ENCODE data around the gene NSRP1.

NSRP1 gene

GRCh38 chr17:30222721-30223175 lies 106.1 kb downstream of the NSRP1 start:
- H3K27ac ChIP-seq (ENCODE audit: extremely low read depth, low read depth, low read length), result no peak overlapping the region

DNA sequence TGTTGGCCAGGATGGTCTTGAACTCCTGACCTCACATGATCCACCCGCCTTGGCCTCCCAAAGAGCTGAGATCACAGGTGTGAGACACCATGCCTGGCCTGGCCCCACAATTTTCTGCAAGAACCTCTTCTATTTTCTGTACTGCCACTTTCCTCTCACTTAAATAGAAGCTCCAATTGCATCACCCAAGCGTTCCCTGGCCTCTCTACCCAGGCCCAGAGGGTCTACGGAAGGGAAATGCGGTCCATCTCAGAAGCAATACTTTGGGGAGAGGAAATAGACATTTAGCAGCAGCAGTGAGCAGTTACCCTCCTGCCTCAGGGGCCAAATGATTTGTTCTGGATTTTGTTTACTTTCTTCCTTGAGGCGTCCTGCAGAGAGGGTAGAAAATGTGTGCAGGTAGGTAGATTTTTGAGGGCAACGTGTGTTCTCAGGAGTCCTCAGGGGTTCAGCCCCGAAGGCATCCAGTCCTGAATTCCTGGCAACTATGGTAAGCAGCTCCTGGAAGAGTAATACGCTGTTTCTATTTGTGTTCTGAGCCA lies 107.9 kb downstream of the NSRP1 start:
- no peak overlapping the region for H3K4me3 ChIP-seq (ENCODE audit: low read depth, low read length)
- no peaks in the 10 kb centered on the region for H3K9me3 ChIP-seq (ENCODE audit: control insufficient read depth, insufficient read depth, low read depth, low read length)
- H3K4me1 ChIP-seq (ENCODE audit: control insufficient read depth, insufficient read depth, low read length), result no peaks in the 10 kb centered on the region
- POLR2A ChIA-PET, result no interaction called here
- no peaks in the 10 kb centered on the region for H3K36me3 ChIP-seq (ENCODE audit: control insufficient read depth in 2 of 2, insufficient read depth in 1 of 2, low read length in 2 of 2)
- H3K27ac ChIP-seq (ENCODE audit: extremely low read depth, low read depth, low read length), result no peak overlapping the region
- CTCF ChIA-PET, result interaction anchor here (0.9 to 1.7 kb wide), 3 partner anchors 23 to 120 kb away, joined by 4 to 6 read pairs (median 4); no protein-coding TSS in a partner anchor
- TF ChIP-seq ZNF626 (tag by site-specific recombination; IDR thresholded peaks at IDR 0.05), result no peak
- no peak for TF ChIP-seq ZBTB21 (tag by site-specific recombination; IDR thresholded peaks at IDR 0.05)
- TF ChIP-seq ZNF530 (tag by site-specific recombination; IDR thresholded peaks at IDR 0.05; ENCODE audit: low read depth), result no peak
- no peak for TF ChIP-seq ZNF155 (tag by site-specific recombination; IDR thresholded peaks at IDR 0.05)
- no peak for TF ChIP-seq ZNF423 (tag by site-specific recombination; IDR thresholded peaks at IDR 0.05)
- TF ChIP-seq ZBTB11 (tag by site-specific recombination; conservative IDR thresholded peaks at IDR 0.05; ENCODE audit: low read depth), result no peak
- no peak for TF ChIP-seq ZNF16 (tag by site-specific recombination; IDR thresholded peaks at IDR 0.05; ENCODE audit: low read depth)
- TF ChIP-seq KLF9 (tag by site-specific recombination; IDR thresholded peaks at IDR 0.05; ENCODE audit: low read depth), result no peak
- TF ChIP-seq ZNF2 (tag by site-specific recombination; IDR thresholded peaks at IDR 0.05), result no peak

More at GRCh38 chr17:30222721-30223175, 106.1 kb downstream of the NSRP1 start:
- H3K4me3 ChIP-seq (ENCODE audit: low read depth, low read length), result no peak overlapping the region
- TF ChIP-seq ZNF354C (tag by site-specific recombination; IDR thresholded peaks at IDR 0.05; ENCODE audit: borderline replicate concordance, low read depth) (no peak), ZNF19 (tag by site-specific recombination; IDR thresholded peaks at IDR 0.05; ENCODE audit: low read depth) (no peak), KLF7 (tag by site-specific recombination; IDR thresholded peaks at IDR 0.05; ENCODE audit: borderline replicate concordance) (no peak), ZNF175 (tag by site-specific recombination; IDR thresholded peaks at IDR 0.05) (no peak), INSM2 (tag by site-specific recombination; IDR thresholded peaks at IDR 0.05) (no peak), ZNF398 (tag by site-specific recombination; IDR thresholded peaks at IDR 0.05) (no peak), ZNF133 (tag by site-specific recombination; IDR thresholded peaks at IDR 0.05) (no peak), ZFHX2 (tag by site-specific recombination; conservative IDR thresholded peaks at IDR 0.05) (no peak), ZNF221 (tag by site-specific recombination; IDR thresholded peaks at IDR 0.05; ENCODE audit: borderline replicate concordance) (no peak), ZNF600 (tag by site-specific recombination; IDR thresholded peaks at IDR 0.05) (no peak), ZNF10 (tag by site-specific recombination; IDR thresholded peaks at IDR 0.05) (no peak), ZNF529 (tag by site-specific recombination; IDR thresholded peaks at IDR 0.05; ENCODE audit: insufficient replicate concordance) (no peak)
- TF ChIP-seq, protein P1, sequence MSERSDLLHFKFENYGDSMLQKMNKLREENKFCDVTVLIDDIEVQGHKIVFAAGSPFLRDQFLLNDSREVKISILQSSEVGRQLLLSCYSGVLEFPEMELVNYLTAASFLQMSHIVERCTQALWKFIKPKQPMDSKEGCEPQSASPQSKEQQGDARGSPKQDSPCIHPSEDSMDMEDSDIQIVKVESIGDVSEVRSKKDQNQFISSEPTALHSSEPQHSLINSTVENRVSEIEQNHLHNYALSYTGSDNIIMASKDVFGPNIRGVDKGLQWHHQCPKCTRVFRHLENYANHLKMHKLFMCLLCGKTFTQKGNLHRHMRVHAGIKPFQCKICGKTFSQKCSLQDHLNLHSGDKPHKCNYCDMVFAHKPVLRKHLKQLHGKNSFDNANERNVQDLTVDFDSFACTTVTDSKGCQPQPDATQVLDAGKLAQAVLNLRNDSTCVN (tag by site-specific recombination; optimal IDR thresholded peaks at IDR 0.05), result no peak
- TF ChIP-seq, protein P2, sequence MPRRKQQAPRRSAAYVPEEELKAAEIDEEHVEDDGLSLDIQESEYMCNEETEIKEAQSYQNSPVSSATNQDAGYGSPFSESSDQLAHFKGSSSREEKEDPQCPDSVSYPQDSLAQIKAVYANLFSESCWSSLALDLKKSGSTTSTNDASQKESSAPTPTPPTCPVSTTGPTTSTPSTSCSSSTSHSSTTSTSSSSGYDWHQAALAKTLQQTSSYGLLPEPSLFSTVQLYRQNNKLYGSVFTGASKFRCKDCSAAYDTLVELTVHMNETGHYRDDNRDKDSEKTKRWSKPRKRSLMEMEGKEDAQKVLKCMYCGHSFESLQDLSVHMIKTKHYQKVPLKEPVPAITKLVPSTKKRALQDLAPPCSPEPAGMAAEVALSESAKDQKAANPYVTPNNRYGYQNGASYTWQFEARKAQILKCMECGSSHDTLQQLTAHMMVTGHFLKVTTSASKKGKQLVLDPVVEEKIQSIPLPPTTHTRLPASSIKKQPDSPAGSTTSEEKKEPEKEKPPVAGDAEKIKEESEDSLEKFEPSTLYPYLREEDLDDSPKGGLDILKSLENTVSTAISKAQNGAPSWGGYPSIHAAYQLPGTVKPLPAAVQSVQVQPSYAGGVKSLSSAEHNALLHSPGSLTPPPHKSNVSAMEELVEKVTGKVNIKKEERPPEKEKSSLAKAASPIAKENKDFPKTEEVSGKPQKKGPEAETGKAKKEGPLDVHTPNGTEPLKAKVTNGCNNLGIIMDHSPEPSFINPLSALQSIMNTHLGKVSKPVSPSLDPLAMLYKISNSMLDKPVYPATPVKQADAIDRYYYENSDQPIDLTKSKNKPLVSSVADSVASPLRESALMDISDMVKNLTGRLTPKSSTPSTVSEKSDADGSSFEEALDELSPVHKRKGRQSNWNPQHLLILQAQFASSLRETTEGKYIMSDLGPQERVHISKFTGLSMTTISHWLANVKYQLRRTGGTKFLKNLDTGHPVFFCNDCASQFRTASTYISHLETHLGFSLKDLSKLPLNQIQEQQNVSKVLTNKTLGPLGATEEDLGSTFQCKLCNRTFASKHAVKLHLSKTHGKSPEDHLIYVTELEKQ (tag by site-specific recombination; IDR thresholded peaks at IDR 0.05; ENCODE audit: borderline replicate concordance), result no peak
- POLR2A ChIA-PET, result interaction anchor here (0.6 kb wide), 1 partner anchor 23 kb away, joined by 4 read pairs; no protein-coding TSS in a partner anchor
- no peaks in the 10 kb centered on the region for H3K36me3 ChIP-seq (ENCODE audit: control insufficient read depth in 2 of 2, insufficient read depth in 1 of 2, low read length in 2 of 2)
- no peaks in the 10 kb centered on the region for H3K4me1 ChIP-seq (ENCODE audit: control insufficient read depth, insufficient read depth, low read length)
- CTCF ChIA-PET, result no interaction called here
- H3K9me3 ChIP-seq (ENCODE audit: control insufficient read depth, insufficient read depth, low read depth, low read length), result no peaks in the 10 kb centered on the region
